HG02610 (cell line): ENCODE data around the gene CNOT1.
"Not testable (repeated sequence)": the region's sequence is repeated elsewhere in the genome, so short reads cannot be mapped to it uniquely, and the experiment has no call there.

Source experiments
- ATAC-seq: cut with Tn5 transposase; IDR thresholded peaks from one replicate; pipeline ENCODE4 v1.9.1; 2021; ENCODE audit warnings: mild to moderate bottlenecking, moderate library complexity; ENCODE audit not compliant: unreplicated experiment

The CNOT1 gene

GRCh38 chr16:58503863-58504688 lies 125.5 kb downstream of the CNOT1 start:
- no peak for ATAC-seq

GRCh38 chr16:58503166-58503862 lies 126.3 kb downstream of the CNOT1 start:
- no peak for ATAC-seq

GRCh38 chr16:58502217-58502921 lies 127.3 kb downstream of the CNOT1 start:
- ATAC-seq, result no peak

DNA sequence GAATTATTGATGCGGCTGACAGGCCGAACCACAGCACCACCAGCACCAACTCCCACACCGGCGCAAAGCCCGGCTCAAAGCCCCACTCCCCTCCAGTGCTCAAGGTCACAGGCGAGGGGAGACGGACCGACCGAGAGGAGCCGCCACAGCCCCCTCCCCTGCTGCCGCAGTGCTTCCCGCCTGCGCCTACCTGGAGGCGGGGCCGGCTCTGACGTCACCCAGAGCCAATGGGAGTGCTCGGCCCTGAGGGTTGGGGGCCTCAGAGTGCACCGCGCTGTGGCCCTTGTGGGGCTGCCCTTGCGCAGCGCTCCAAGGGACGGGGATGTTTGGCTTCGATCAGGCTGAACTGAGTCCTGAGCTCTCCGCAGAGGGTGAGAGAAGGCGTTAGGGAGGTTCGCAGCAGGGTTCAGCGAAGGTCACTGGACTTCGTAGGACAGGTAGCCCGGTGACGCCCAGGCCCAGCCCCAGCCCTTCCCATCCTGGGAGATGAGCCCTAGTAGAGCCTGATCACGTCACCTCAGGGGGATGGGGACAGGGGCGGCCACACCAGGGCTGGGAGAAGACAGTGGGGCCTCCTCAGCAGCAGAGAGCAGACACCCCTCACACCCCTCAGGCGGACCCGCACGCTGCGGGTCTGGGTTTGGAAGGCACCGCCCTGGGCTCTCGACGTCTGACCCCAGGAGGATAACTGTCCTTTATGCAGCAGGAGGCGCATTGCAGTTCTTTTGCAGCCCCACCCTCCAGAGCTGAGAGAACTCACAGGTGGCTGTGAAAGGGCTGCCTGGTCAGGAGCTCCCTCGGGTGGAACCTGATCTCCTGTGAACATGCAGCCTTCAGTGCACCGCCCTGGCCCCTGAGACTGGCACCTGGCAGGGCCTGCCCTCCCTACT lies 128.1 kb downstream of the CNOT1 start:
- no peak for ATAC-seq

- no peak for ATAC-seq
These were observed 129.0 kb downstream of the CNOT1 start for GRCh38 chr16:58500430-58501241.

- peak; percentile 29 for ATAC-seq
These were observed 129.8 kb downstream of the CNOT1 start, which contains the start of gene NDRG4 for GRCh38 chr16:58499615-58500351. TSS of gene NDRG4 (plus strand) at chr16:58500143. CDS start at chr16:58500249, 106 bp downstream.

DNA sequence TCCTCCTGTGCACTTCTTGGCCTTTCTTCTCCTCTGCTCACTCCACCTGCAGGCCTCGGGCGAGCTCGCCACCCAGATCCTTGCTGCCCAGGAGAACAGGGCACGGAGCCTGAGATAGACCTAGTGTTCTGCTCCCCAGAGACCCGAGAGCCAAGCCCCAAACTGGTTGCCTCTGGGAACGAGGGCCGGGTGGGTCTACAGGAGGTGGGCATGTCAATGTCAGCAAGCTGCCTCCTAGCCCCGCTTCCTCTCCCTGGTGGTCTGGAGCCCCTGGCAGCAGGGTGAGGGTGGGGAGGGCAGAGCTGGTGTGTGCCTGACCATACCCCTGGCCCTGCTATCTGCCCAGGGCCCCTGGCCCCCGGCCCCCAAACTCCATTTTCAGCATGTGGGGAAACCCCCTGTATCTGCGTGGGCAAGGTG lies 130.5 kb downstream of the CNOT1 start:
- ATAC-seq, result no peak

DNA sequence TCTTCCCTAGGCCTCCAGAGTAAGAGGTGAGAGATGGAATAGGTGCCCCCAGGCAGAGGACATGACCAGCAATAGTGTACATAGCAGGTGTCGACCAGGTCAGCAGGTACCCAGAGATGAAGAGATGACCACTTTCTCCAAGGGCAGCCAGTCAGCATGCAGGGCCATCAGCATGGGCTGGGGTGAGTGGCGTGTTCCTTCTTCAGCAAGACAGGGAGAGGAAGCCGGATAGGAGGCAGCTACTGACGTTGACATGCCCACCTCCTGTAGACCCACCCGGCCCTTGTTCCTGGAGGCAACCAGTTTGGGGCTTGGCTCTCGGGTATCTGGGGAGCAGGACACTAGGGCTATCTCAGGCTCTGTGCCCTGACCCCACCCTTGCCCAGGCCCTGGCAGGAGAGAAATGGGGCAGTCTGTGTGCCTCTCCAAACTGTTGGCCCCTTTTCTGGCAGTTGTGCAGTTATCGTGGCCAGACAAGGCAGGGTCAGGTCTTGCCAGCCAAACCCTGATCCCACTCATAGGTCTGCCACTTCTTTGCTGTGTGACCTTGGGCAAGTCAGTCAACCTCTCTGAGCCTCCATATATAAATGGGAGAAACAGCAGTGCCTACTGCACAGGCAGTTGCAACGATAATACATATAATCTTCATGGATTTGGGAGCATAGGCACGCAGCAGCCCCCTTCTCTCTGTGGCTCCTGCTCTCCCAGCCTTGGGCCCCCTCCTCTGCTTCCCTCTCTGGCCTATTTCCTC lies 131.1 kb downstream of the CNOT1 start:
- no peak for ATAC-seq

DNA sequence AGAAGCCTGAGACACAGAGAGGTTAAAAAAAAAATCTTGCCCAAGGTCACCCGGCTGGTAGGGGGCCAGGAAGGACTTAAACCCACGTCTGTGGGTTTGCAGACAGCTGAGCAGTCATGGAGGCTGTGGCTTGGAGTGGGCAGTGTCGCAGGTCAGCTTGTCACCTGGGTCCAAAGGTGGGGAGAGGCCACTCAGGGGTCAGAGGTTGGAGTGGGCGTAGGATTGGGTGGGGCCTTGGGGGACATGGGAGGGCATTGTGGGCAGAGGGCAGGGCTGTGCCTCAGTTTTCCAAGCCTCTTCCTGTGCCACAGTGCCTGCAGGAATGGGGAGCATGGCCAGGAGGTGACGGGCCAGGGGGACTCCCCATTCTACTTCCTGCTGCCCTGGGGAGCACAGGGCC lies 131.7 kb downstream of the CNOT1 start:
- no peak for ATAC-seq

GRCh38 chr16:58497468-58497867 lies 132.2 kb downstream of the CNOT1 start:
- ATAC-seq, result no peak

- ATAC-seq, result no peak
These were observed 133.9 kb downstream of the CNOT1 start for GRCh38 chr16:58495521-58496331.

DNA sequence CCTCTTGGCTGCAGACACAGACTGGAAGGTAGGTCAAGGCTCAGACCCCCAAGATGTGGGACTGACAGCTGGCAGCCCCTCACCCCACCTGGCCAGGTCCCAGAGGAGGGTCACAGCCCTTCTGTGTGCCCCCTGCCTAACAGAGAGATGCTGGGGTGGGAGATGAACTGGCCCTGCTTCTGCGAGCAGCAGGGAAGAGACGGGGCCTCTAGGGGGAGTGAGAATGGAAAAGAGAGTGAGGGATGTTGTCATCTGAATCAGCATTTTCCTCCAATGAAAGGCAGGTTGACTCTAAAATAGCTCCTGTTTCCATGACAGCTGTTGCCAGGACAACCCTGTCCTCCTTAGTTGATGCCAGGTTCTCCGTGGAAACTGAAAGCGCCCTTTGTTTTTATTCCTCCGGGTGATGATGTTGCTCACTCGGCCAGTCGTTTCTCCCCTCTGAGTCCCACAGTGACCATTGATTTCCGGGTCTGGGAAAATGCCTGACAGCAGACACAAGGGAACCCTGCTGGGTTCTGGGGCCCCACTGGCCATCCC lies 134.6 kb downstream of the CNOT1 start:
- peak; percentile 73 for ATAC-seq

DNA sequence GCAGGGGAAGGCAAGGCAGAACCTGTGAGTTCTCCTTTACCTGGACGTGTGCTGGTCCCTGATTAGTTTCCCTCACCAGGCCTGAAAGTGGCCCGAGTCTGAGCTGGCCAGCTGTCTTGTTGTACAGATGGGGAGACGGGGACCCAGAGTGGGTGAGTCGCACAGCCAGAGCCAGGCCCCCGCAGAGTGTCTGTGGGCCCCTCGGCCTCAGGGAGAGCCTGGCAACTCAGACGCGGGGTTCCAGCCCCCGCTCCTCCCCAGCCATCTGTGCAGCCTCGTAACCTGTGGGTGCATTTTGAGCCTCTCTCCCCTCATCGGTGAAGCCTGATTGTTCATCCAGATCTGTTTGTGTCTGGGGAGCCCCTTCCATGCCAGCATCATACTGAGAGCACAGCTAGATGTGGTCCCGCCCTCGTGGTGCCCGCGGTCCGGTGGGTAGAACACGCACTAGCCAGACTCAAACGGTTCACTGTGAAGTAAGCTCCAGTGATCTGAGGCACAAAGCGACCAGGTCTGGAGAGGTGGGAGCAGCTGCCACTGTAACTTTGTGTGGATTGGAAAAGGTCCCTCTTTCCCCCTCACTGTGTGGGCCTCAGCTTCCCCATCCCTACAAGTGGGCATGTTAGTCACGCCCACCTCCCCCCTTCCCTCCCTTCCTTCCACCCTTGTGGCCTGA lies 135.7 kb downstream of the CNOT1 start:
- no peak for ATAC-seq

DNA sequence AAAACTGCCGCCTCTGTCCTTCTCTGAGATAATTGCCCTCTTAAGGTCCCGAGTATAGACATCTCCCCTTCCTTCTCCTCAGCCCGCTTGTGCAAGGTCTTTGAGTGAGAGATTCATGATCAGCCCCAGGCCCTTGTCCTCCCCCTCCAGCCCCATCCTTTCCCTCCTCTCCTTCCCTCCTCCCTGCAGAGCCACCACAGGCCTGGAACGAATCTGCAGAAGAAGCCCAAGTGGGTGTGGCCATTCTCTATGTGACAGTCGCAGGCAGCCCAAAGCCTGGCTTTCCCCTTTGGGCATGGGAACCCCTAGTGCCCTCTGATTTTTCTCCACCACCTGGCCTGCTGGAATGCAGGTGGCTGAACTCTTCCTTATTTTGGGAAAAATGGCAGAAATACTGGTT lies 136.9 kb downstream of the CNOT1 start:
- ATAC-seq, result no peak

DNA sequence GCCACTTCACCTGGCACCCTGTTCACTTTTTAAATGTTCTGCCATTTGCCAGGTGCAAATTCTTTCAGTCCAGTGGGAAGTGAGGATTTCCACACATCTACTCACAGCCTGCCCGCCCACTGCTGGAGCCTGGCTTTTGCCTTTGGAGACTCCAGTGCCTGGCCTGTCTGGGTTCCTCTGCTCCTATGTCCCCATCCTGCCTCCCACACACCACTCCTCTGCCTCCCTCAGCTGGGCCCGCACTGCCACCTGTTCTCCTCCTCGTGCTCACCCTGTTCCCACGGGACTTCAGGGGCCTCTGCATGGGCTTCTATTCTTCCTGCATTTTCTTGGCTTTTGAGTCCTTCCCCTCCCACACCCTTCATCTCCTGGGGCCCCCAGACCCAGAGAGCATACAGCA lies 137.6 kb downstream of the CNOT1 start:
- no peak for ATAC-seq

DNA sequence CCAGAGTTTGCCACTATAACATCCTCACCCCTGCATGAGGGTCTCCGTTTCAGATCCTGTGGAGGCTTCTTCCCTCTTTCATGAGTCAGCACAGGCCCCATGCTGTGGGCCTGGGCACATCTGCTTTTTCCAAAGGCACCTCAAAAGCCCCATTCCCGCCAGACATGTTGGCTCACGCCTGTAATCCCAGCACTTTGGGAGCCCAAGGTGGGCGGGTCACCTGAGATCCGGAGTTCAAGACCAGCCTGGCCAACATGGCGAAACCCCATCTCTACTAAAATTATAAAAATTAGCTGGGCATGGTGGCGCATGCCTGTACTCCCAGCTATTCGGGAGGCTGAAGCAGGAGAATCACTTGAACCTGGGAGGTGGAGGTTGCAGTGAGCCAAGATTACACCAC lies 139.1 kb downstream of the CNOT1 start:
- not testable (repeated sequence) for ATAC-seq

- ATAC-seq, result no peak
These were observed 139.6 kb downstream of the CNOT1 start for GRCh38 chr16:58490065-58490464.
